GM23338 (cell line): Measurements from ENCODE around the gene PTRHD1. TPM values are rescaled to one million over a fixed set of nuclear protein-coding genes. Genes with fewer than 3 reads are reported as not detected.
"Not testable (repeated sequence)": the region's sequence is repeated elsewhere in the genome, so short reads cannot be mapped to it uniquely, and the experiment has no call there.

ENCODE experiments used
- ATAC-seq: fragments of 200-7000 bp; cut with Tn5 transposase; 3 replicates; pipeline ENCODE4 v1.9.1; 2020
- DNase-seq: peaks from one replicate; pipeline ENCODE4 v3.0.0-alpha.2; 2015; ENCODE audit warnings: low spot score
- H2AFZ ChIP-seq: fragments of 200-600 bp; sonication (generic); 2 replicates; pipeline ENCODE4 v1.8.0; 2016; ENCODE audit warnings: antibody characterized with exemption, mild to moderate bottlenecking, moderate library complexity
- H3F3A ChIP-seq: fragments of 200-600 bp; sonication (generic); replicated peaks from 2 replicates; pipeline ENCODE4 v1.8.0; 2017; ENCODE audit warnings: antibody characterized with exemption, mixed run types, low read depth
- H3K27ac ChIP-seq: fragments of 200-600 bp; sonication (generic); 2 replicates; pipeline ENCODE4 v1.6.1; 2016; ENCODE audit warnings: low read depth
- H3K27me3 ChIP-seq: fragments of 200-600 bp; sonication (generic); 2 replicates; pipeline ENCODE4 v1.8.0; 2016; ENCODE audit warnings: mild to moderate bottlenecking, mixed run types, moderate library complexity; ENCODE audit not compliant: insufficient read depth
- H3K36me3 ChIP-seq: fragments of 200-600 bp; sonication (generic); 2 replicates; pipeline ENCODE4 v1.8.0; 2016; ENCODE audit warnings: mild to moderate bottlenecking; ENCODE audit not compliant: insufficient read depth
- H3K4me1 ChIP-seq: fragments of 200-600 bp; sonication (generic); 2 replicates; pipeline ENCODE4 v1.8.0; 2016; ENCODE audit warnings: mild to moderate bottlenecking, moderate library complexity; ENCODE audit not compliant: insufficient read depth
- H3K4me2 ChIP-seq: fragments of 200-600 bp; sonication (generic); 2 replicates; pipeline ENCODE4 v1.7.1; 2017; ENCODE audit warnings: mixed run types
- H3K4me3 ChIP-seq: fragments of 200-600 bp; sonication (generic); 2 replicates; pipeline ENCODE4 v1.6.1; 2016; ENCODE audit warnings: mixed run types
- H3K79me2 ChIP-seq: fragments of 200-600 bp; sonication (generic); replicated peaks from 2 replicates; pipeline ENCODE4 v1.8.0; 2017; ENCODE audit warnings: mild to moderate bottlenecking; ENCODE audit not compliant: insufficient read depth
- H3K9me2 ChIP-seq: fragments of 200-600 bp; sonication (generic); 2 replicates; pipeline ENCODE4 v1.8.0; 2017; ENCODE audit not compliant: insufficient read depth
- H4K20me1 ChIP-seq: fragments of 200-600 bp; sonication (generic); replicated peaks from 2 replicates; pipeline ENCODE4 v1.8.0; 2017; ENCODE audit warnings: mild to moderate bottlenecking; ENCODE audit not compliant: insufficient read depth
- H3K27ac Mint-ChIP-seq: 2 replicates; pipeline ENCODE4 v1.8.0; 2020; ENCODE audit warnings: inconsistent platforms, mild to moderate bottlenecking, moderate library complexity, mixed read lengths
- H3K27me3 Mint-ChIP-seq: 3 replicates; pipeline ENCODE4 v1.8.0; 2022; ENCODE audit warnings: low read depth, mild to moderate bottlenecking, moderate library complexity, mixed read lengths, inconsistent platforms; ENCODE audit not compliant: insufficient read depth, poor library complexity
- H3K36me3 Mint-ChIP-seq: 3 replicates; pipeline ENCODE4 v1.8.0; 2021; ENCODE audit warnings: low read depth, mild to moderate bottlenecking, inconsistent platforms, moderate library complexity, mixed read lengths
- H3K4me1 Mint-ChIP-seq: 3 replicates; pipeline ENCODE4 v1.8.0; 2020; ENCODE audit warnings: mild to moderate bottlenecking, inconsistent platforms, mixed read lengths
- H3K4me3 Mint-ChIP-seq: 3 replicates; pipeline ENCODE4 v1.8.0; 2021; ENCODE audit warnings: moderate library complexity, mild to moderate bottlenecking, inconsistent platforms, mixed read lengths
- H3K9me3 Mint-ChIP-seq: 3 replicates; pipeline ENCODE4 v1.8.0; 2020; ENCODE audit warnings: moderate library complexity, mild to moderate bottlenecking, inconsistent platforms, mixed read lengths
- EZH2 ChIP-seq: fragments of 200-600 bp; sonication (generic); IDR thresholded peaks from one replicate; pipeline ENCODE4 v1.8.0; 2017; ENCODE audit warnings: antibody characterized with exemption, mild to moderate bottlenecking, low read depth; ENCODE audit not compliant: unreplicated experiment
- polyA plus RNA-seq: library from polyadenylated mRNA; unstranded; fragments of >200 nt; fragmentation: Nextera tagmentation; extraction: Ambion mirVana; gene quantifications from 2 replicates; pipeline ENCODE4 v1.2.1, GENCODE V29; 2016
- total RNA-seq: library from RNA; depleted of rRNA; stranded (reverse); fragments of >200 nt; shearing (Covaris generic); gene quantifications from 2 replicates; pipeline ENCODE4 v1.2.3, GENCODE V29; 2014
- TF ChIP-seq, protein P1 (sequence below): IDR thresholded peaks from one replicate; pipeline ENCODE4 v1.6.1; 2018; ENCODE audit warnings: antibody characterized with exemption; ENCODE audit not compliant: unreplicated experiment
- TF ChIP-seq, protein P2 (sequence below), 2 experiments: fragments of 200-600 bp in 1 of 2; sonication (generic) in 1 of 2; conservative IDR thresholded peaks; 2 replicates each; pipeline versions ENCODE4 v1.5.1 to v1.6.1; 2016 to 2017; ENCODE audit warnings: antibody characterized with exemption in 2 of 2, low read depth in 2 of 2, mild to moderate bottlenecking in 2 of 2, moderate library complexity in 1 of 2

Gene PTRHD1
- total and polyA plus RNA-seq, 2 experiments from 2014 or later: 46.9 to 105 TPM

DNA sequence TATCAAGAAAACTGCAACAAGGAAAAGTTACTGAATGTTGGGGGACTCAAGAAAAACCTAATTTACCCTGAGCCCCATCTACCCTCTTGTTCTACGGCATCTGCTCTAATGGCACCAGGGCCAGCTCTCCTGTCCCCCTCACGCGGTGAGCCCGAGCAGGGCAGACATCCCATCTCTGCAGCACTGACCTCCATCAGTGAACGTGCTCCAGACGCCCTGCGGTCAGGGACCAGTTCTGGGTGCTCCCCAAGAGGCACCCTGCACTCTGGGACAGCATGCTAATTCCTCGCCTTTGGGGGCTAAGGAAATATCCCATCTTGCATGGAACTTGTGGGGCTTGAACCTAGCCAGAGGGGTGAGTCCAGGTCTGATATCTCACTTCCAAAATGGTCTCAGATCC, 43.0 kb upstream of the PTRHD1 start:
- no peak for ATAC-seq
- no peaks in the 10 kb centered on the region for H3K27me3 ChIP-seq
- no peak overlapping the region for H3K27ac ChIP-seq
- Mint-ChIP-seq H3K27ac (no peak overlapping the region), H3K4me3 (no peak overlapping the region), H3K9me3 (no peaks in the 10 kb centered on the region), H3K4me1 (peaks cover 24% of the 10 kb centered on the region), H3K36me3 (peaks cover 44% of the 10 kb centered on the region), H3K27me3 (peaks cover 9% of the 10 kb centered on the region)
- H3K4me3 ChIP-seq: no peak overlapping the region
- 0 out of 2 replicates have a peak, but pooled peaks cover 3% of the 10 kb centered on the region for H3K4me1 ChIP-seq
- H3K79me2 ChIP-seq: no peaks in the 10 kb centered on the region
- DNase-seq: no peak
- H3F3A ChIP-seq: no peaks in the 10 kb centered on the region
- H3K4me2 ChIP-seq: no peak overlapping the region
- no peaks in the 10 kb centered on the region for H4K20me1 ChIP-seq
- no peaks in the 10 kb centered on the region for H3K36me3 ChIP-seq
- TF ChIP-seq, protein P1, sequence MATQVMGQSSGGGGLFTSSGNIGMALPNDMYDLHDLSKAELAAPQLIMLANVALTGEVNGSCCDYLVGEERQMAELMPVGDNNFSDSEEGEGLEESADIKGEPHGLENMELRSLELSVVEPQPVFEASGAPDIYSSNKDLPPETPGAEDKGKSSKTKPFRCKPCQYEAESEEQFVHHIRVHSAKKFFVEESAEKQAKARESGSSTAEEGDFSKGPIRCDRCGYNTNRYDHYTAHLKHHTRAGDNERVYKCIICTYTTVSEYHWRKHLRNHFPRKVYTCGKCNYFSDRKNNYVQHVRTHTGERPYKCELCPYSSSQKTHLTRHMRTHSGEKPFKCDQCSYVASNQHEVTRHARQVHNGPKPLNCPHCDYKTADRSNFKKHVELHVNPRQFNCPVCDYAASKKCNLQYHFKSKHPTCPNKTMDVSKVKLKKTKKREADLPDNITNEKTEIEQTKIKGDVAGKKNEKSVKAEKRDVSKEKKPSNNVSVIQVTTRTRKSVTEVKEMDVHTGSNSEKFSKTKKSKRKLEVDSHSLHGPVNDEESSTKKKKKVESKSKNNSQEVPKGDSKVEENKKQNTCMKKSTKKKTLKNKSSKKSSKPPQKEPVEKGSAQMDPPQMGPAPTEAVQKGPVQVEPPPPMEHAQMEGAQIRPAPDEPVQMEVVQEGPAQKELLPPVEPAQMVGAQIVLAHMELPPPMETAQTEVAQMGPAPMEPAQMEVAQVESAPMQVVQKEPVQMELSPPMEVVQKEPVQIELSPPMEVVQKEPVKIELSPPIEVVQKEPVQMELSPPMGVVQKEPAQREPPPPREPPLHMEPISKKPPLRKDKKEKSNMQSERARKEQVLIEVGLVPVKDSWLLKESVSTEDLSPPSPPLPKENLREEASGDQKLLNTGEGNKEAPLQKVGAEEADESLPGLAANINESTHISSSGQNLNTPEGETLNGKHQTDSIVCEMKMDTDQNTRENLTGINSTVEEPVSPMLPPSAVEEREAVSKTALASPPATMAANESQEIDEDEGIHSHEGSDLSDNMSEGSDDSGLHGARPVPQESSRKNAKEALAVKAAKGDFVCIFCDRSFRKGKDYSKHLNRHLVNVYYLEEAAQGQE: no peak
- TF ChIP-seq, protein P2, sequence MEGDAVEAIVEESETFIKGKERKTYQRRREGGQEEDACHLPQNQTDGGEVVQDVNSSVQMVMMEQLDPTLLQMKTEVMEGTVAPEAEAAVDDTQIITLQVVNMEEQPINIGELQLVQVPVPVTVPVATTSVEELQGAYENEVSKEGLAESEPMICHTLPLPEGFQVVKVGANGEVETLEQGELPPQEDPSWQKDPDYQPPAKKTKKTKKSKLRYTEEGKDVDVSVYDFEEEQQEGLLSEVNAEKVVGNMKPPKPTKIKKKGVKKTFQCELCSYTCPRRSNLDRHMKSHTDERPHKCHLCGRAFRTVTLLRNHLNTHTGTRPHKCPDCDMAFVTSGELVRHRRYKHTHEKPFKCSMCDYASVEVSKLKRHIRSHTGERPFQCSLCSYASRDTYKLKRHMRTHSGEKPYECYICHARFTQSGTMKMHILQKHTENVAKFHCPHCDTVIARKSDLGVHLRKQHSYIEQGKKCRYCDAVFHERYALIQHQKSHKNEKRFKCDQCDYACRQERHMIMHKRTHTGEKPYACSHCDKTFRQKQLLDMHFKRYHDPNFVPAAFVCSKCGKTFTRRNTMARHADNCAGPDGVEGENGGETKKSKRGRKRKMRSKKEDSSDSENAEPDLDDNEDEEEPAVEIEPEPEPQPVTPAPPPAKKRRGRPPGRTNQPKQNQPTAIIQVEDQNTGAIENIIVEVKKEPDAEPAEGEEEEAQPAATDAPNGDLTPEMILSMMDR (conservative IDR thresholded peaks at IDR 0.05; ENCODE audit: low read depth in 2 of 2): no peak
- no peak overlapping the region for H2AFZ ChIP-seq
- H3K9me2 ChIP-seq: no peaks in the 10 kb centered on the region

DNA sequence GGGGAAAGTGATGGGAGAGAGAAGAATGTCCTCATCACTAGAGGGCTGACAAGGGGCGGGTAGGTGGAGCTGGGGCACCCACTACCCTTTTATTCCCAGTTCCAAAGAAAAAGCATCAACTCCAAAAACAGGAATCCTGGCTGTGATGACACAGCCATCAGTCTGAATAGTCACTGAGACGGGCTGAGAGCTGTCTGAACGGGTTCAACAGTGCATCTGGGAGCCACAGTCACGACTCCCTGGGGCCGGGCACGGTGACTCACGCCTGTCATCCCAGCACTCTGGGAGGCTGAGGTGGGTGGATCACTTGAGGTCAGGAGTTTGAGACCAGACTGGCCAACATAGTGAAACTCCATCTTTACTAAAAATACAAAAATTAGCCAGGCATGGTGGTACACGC, 42.2 kb upstream of the PTRHD1 start:
- H3K79me2 ChIP-seq, H3F3A ChIP-seq, H4K20me1 ChIP-seq, H3K4me3 Mint-ChIP-seq, H3K27ac Mint-ChIP-seq, H3K27me3 ChIP-seq, H3K9me3 Mint-ChIP-seq, H3K27me3 Mint-ChIP-seq, DNase-seq, H3K27ac ChIP-seq, H3K4me1 ChIP-seq, H3K4me2 ChIP-seq, ATAC-seq, H3K36me3 ChIP-seq, H3K4me3 ChIP-seq, H2AFZ ChIP-seq, H3K9me2 ChIP-seq: not testable (repeated sequence)
- Mint-ChIP-seq H3K4me1 (peaks cover 20% of the 10 kb centered on the region), H3K36me3 (peaks cover 49% of the 10 kb centered on the region)

DNA sequence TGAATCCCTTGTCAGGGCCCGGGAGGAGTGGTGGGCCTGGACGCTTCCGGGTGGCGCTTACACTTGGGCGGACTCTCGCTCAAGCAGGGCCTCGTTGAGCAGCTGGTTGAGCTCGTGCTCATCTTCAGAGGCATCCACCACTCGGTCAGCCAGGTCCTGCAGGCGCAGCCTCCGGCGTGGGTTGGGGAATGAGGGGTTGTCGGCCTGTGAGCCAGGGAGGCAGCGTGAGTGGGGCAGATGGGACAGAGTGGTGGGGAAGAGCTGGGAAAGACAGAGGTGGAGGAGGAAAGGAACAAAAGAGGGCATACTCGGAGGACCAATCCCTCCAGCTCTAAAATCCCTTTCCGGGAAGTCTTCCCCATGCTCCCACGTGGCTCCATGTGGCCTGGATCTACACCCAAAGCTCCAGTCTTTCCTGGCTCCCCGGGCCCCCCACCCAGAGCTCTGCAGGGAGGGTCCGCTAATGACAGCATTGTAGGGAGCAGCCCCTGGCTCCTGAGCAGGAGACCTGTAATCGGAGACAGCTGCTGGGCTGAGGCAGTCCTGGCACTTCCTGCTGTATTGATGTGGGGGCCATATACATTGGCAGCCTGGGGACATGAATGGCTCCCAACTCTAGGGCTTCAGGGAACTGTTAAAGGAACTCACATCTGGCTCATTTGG, 41.7 kb upstream of the PTRHD1 start:
- Histone ChIP-seq H3K4me2 (no peak overlapping the region), H3K27me3 (no peaks in the 10 kb centered on the region), H3K4me1 (0 out of 2 replicates have a peak, but pooled peaks cover 3% of the 10 kb centered on the region), H2AFZ (no peak overlapping the region), H3K79me2 (no peaks in the 10 kb centered on the region), H3K27ac (no peak overlapping the region), H3K36me3 (no peaks in the 10 kb centered on the region), H4K20me1 (no peaks in the 10 kb centered on the region), H3F3A (no peaks in the 10 kb centered on the region), H3K4me3 (no peak overlapping the region), H3K9me2 (no peaks in the 10 kb centered on the region)
- peaks cover 17% of the 10 kb centered on the region for H3K4me1 Mint-ChIP-seq
- ATAC-seq (no peak), DNase-seq (no peak)
- peaks cover 7% of the 10 kb centered on the region for H3K27me3 Mint-ChIP-seq
- H3K36me3 Mint-ChIP-seq: peaks cover 52% of the 10 kb centered on the region
- TF ChIP-seq EZH2: no peak
- no peak overlapping the region for H3K27ac Mint-ChIP-seq
- no peaks in the 10 kb centered on the region for H3K9me3 Mint-ChIP-seq
- H3K4me3 Mint-ChIP-seq: no peak overlapping the region
